Measurements from ENCODE around the gene FBXW7.
A peak's percentile ranks its signal among the peaks of the same experiment; 100 is the strongest.

Gene FBXW7

DNA sequence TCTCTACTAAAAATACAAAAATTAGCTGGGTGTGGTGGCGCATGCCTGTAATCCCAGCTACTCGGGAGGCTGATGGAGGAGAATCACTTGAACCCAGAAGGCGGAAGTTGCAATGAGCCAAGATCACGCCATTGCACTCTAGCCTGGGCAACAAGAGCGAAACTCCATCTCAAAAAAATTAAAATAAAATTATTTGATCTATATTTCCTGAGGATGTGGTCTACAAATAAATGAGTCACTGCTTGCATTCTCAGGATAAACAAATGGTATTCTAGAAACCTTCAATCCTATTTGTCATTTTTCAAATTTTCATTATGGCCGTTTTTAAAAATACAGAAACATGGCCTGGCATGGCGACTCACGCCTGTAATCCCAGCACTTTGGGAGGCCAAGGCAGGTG, 8.6 kb upstream of the FBXW7 start:
- peak; percentile 19 for DNase-seq (ENCODE audit: low read depth)

DNA sequence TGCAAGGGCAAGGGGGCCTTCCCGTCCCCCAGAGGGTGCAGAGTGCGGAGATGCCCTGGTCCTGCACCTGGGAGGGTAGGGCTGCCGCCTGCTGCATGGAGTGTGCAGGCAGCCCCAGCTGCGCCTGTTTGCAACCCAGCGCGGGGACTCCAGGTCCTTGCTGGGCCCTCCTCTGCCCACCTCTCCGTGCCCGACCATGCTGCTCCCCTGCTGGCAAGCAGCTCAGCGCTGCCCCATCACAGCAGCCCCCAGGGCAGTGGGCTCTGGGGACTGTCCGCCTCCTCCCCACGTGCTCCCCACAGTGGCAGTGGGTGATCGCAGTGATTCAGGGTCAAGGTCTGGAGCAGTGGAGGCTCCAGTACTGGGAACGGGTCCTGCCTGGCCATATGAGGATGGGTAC, 5.0 kb upstream of the FBXW7 start:
- DNase-seq (ENCODE audit: low read depth) = no peak

DNA sequence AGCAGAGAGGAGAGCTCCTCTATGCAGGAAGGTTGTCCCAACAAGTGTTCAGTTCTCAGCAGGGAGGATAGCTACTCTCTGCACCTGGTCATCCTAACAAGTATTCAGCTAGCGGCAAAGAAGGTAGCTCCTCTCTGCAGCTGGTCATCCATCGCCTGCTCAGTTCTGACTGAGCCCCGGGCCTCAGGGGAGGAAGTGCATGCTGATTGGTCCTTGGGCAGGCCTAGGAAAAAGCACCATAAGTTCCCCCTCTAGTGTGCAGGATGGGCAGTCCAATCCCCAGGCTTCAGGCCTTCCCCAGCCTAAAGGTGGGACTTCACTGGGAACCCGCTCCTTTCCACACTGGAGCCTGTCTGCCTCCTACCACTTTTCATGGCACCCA, 4.4 kb upstream of the FBXW7 start:
- DNase-seq (ENCODE audit: low read depth) = peak; percentile 29

DNA sequence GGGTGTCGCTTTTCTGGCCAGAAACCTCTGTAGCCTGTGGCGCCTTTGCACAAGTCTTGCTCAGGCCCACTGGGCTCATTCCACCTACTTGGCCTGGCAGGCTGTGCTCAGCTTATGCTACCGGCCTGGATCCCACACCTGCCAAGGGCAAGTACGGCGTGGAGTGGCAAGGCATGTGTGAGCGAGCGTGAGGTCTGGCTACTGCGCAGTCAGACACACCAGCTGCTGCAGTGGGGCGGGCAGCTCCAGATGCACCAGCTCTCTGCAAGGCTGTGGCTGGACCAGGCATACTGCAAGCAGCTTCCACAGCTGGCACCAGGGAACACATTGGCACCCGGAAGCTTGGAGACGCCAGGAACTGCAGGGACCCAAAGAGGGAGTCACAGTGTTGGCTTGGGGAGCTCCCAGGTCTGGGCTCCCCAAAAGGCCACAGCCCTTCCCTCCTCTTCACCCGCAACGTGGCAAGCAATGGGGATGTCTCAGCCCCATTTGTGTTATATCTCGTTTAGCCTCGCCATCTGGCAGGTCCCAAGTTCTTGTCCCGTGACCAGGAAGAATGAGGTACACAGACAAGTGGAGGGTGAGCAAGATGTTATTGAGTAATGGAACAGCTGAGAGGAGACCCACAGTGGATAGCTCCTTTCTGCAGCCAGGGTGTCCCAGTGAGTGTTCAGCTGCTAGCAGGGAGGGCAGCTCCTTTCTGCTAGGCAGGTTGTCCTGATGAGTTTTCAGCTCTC, 3.8 kb upstream of the FBXW7 start:
- no peak for DNase-seq (ENCODE audit: low read depth)

DNA sequence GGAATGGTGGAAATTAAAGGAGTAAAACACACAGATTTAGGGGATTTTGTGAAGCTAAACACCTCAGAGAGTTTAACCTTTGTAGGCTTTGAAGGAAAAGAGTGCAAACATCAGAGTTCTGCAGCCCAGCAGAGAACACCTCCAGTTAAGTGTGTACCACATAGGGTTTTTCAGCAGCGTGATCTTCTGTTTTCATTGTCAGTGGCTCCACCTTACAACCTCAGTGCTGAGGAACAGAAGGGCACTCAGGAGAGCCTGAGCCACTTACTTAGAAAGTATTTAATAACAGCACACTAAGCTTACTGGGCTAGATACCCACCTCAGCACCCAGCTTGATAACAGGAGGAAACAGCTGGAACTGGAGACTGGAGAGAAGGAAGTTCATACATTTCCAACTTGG, 2.0 kb upstream of the FBXW7 start:
- no peak for DNase-seq (ENCODE audit: low read depth)

DNA sequence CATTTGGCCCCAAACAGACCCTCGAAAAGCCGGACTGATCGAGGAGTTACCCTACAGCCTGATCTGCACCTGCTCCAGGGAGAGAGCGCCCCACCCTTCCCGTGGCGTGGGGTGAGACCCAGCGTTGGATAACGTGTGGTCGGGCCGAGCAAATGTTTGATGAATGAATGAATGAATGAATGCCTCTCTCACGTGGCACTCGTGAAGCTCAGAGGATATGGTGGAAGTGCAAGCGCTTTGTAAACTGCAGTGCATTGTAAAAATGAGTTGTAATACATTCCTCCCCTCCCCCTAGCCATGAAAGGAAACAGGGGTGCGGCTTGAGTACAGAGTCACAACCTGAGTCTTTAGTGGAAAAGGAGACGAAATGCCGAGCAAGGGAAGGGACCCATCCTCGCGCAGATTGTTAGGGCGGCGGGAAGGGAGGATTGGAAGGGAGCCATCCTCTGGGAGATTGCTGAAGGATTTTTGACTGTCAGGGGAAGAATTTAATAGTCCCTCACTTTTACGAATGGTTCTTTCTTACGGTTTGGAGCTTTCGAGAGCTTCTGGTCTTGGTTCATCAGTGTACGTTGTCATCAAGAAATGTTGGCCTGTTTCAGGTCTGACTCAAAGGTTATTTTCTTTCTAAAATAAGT, 772 bp upstream of the FBXW7 start:
- peak; percentile 69 for DNase-seq (ENCODE audit: low read depth)

DNA sequence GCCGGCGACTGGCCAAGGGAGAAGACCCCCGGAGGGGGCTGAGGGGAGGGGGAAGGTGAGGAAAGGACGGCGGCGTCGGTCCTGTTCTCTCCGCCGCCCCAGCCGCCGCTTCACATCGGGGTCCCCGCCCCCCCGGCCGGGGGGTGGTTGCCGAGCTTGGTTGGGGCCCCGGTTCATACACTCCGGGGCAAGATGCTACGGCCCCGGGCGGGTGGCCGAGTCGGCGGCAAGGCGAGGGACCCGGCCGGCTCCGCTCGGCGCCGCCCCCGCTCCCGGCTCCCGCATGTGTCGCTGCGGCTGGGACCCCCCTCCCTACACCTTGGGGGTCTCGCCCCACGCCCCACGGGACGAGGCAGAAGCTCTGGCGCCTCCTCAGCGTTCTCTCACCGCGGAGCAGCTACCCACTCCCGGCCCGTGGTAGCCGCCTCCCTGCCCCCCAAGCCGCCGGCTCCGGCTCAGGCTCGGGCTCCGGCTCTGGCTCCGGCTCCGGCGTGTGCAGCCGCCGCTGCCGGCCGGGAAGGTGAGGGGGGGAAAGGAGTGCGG, 461 bp downstream of the FBXW7 start:
- DNase-seq (ENCODE audit: low read depth) = peak; percentile 13

DNA sequence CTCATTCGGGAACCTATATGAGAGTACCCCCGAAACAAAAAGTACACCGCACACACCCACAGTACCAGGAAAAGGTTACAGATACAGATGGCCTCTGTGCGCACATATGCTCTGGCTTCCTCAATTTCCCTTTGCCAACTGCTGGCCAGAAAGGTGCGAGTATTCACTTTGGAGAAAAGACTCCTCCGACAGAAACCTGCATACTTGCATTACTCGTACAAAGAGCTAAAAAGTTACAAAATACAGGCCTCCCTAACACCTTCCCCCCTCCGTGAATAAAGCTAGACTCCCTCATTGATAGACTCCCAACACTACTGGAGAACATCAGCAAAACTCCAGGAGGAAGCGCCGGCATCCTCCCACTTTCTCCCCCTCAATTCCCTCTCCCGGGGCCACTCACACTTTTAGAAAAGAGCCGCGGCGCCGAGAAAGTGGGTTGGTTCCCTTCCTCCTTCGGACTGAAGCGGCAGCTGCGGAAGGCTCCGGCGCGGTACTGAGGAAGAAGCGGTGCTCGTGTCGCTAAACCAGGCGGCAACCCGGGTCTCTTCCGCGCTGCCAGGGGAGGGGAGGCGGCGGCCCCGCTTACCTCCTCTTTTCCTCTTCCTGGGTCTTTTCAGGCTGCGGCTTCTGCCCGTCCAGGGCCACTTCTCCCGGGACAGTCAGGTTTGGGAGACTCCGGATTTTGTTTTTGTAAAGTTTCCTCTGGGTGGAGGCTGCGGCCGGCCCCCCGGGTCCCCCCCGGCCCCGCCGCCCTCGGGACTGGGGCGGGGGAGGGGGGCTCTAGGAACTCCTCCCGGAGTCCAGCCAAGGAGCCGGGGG, 1.1 kb downstream of the FBXW7 start:
- peak; percentile 53 for DNase-seq (ENCODE audit: low read depth)

DNA sequence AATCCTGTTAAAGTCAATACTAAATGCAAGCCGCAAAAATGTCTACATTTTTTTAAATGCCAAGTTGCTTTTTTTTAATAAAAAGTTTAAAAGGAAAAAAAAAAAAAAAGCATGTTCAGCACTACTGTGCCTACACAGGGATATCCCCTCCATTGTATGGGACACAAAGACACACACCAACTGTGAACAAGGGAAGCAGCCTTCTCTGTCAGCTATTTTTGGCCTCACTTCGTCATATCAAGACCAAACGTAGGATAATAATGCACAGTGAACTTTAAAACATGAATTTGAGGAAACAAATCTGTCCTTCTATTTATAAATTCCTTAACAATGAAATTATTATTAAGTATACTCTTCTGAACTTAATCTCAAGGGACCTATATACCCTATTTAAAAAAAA, 4.4 kb downstream of the FBXW7 start:
- DNase-seq (ENCODE audit: low read depth) = no peak

DNA sequence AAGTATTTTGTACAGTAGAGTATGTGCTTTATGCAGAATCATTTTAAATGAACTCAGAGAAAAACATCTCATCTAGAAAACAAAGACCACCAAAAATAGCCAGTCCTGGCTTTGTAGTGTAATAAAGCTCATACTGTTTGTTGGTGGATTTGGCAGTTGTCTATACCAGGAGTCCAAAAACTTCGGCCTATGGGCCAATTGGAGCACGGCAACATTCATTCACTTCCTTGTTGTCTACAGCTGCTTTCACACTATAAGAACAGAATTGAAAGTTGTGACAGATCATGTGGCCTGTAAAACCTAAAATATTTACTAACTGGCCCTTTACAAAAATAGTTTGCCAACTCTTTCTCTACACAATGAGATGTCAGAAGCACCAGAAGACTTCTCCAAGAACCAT, 5.3 kb downstream of the FBXW7 start:
- no peak for DNase-seq (ENCODE audit: low read depth)

DNA sequence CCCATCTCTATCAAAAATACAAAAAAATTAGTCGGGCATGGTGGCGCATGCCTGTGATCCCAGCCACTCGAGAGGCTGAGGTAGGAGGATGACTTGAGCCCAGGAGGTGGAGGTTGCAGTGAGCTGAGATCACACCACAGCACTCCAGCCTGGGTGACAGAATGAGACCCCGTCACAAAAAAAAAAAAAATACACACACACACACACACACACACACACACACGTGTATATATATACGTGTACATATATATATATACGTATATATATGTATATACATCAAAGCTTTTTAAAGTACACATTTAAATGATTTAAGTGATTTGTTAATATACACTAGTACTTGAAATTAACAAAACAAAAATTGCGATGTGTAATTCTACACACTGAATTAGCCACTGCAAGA, 6.0 kb downstream of the FBXW7 start:
- DNase-seq (ENCODE audit: low read depth) = no peak

DNA sequence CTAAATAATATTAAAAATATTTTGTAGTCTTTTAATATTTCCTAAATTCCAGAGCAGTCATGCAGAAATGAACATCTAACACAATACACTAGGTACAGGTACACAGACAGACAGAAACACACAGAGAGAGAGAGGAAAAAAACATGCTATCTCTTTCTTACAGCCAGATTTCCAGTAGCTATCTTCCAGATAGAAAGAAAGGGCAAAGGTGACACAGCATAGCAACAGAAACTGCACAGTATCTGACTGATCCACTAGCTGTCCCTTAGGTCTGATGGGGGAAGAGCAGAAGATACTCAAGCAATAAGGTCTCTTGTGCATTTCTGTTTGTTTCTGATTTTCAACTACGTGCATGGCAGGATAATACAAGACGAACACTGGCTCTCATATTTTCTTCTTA, 7.8 kb downstream of the FBXW7 start:
- no peak for DNase-seq (ENCODE audit: low read depth)

DNA sequence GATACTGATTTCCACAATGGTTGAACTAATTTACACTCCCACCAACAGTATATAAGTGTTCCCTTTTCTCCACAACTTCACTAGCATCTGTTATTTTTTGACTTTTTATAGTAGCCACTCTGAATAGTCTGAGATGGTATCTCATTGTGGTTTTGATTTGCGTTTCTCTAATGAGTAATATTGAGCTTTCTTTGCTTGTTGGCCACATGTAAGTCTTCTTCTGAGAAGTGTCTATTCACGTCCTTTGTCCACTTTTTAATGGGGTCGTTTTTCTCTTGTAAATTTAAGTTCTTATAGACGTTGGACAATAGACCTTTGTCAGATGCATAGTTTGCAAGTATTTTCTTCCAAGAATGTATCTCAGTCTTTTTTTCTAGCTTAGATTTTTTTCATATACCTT, 10.0 kb downstream of the FBXW7 start:
- peak; percentile 34 for DNase-seq (ENCODE audit: low read depth)

DNA sequence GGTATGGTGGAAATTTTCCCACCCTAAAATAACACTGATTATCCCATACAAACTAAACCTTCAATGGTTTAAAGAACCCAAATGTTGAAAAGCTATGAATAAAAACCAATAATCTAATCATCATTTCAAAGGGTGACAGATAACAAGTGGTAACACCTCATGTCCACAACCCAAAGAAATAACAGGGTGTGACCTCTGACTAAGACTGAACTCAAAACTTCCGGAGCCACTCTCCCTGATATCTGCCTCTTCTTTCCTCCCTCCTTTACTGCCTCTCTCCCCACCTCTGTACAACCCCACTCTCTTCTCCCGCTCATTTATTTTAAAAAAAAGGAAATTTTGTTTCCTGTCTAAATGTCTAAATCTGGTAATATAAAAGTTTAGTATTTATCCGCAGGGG, 11.5 kb downstream of the FBXW7 start:
- DNase-seq (ENCODE audit: low read depth) = no peak

DNA sequence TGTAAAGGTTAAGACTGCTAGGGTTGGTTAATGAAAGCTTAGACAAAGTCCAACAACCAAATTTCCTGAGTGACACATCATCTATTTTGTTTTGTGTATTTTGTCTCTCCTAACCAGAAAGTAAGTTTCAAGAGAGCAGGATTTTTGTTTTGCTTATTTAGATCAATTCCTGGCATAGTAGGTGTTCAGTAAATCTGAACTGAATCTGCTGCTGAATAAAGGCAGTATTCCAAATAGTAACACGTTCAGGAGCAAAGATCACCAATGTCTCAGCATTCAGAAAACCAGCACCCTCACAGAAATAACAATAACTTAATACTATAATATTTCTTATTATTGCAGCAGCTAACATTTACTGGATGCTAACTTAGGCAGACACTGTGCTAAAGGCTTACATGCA, 12.2 kb downstream of the FBXW7 start:
- DNase-seq (ENCODE audit: low read depth) = no peak

DNA sequence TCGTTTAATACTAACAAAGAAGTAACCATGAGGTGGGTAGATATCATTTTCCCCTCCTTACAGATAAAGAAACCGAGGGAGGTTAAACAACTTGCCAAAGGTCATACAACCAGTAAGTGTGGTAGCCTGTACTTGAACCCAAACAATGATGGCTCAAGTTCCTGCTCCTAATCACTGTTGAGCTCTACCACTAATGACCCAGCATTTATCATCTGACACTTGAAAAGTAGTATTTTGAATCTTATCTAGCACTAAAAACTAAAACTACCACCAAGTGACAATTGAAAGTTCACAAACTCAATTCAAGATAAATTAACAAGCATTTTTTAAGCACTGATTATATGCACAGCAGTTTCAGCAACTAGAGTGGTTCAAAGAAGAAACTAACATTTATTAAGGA, 13.1 kb downstream of the FBXW7 start:
- no peak for DNase-seq (ENCODE audit: low read depth)

DNA sequence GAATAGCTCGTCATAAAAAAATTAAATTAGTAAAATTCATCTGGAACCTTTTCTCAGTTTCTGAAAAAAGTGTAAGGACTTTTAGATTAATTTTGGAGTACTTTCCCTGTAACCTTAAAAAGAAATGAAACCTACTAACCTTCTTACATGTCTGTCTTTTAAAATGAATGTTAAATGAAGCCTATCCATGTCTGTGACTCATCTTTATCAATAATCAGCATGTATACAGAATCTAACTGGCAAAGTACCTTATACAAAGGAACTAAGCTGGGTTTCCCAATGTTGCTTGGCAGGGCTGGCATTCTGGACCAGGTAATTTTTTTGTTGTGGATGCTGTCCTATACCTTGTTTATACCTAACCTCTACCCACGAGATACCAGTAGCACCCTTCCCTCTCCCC, 13.6 kb downstream of the FBXW7 start:
- no peak for DNase-seq (ENCODE audit: low read depth)

DNA sequence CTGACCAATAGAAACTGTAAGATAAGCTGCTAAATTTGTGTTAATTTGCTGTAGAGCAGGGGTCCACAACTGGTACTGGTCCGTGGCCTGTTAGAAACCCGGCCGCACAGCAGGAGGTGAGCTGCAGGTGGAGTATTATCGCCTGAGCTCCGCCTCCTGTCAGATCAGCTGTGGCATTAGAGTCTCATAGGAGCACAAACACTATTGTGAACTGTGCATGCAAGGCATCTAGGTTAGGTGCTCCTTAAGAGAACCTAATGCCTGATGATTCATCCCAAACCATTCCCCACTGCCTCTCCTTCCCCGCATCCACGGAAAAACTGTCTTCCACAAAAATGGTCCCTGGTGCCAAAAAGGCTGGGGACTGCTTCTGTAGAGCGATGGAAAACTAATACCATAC, 19.7 kb downstream of the FBXW7 start:
- peak; percentile 26 for DNase-seq (ENCODE audit: low read depth)

DNA sequence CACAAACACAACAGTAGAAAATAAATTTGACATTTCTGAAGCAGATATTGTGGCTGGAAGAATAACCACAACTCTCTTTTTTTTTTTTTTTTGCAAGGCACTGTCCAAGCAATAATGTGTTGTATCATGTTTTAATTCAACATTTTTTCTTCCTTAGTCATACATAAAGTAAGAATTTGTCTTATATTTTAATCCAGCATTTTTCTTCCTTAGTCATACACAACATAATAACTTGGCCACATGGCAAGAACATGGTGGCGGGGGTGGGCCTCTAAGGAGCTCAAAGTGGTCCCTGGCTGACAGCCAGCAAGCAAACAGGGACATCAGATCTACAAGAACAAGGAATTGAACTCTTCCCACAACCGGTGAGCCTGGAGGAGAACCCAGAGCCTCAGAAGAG, 20.2 kb downstream of the FBXW7 start:
- peak; percentile 88 for DNase-seq (ENCODE audit: low read depth)

DNA sequence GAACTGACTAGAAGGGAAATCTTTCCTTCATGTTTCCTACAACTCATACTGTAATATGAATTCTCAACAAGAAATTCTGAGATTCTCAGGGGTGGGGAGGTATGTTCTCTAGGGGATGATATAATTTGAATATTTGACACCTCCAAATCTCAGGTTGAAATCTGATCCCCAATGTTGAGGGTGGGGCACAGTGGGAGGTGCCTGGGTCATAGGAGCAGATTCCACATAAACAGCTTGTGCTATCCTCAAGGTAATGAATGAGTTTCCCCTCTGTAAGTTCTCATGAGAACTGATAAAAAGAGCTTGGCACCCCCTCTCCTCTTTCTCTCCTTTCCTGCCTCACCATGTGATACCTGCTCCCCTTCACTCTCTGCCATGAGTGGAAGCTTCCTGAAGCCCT, 21.5 kb downstream of the FBXW7 start:
- DNase-seq (ENCODE audit: low read depth) = no peak

DNA sequence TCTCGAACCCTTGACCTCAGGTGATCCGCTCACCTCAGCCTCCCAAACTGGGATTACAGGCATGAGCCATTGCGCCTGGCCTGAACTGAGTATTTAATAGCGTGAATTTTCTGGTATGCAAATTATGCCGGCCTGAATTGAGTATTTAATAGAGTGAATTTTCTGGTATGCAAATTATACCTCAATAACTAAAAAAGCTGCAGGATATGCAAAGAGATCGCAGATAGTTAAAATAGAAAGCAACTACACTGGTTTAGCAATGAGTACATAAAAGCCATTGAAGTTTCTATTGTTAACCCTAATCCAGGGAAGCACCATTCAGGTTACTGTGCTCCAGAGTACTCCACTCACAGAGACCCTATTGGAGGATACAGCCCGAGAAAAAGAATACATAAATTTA, 22.8 kb downstream of the FBXW7 start:
- DNase-seq (ENCODE audit: low read depth) = no peak

DNA sequence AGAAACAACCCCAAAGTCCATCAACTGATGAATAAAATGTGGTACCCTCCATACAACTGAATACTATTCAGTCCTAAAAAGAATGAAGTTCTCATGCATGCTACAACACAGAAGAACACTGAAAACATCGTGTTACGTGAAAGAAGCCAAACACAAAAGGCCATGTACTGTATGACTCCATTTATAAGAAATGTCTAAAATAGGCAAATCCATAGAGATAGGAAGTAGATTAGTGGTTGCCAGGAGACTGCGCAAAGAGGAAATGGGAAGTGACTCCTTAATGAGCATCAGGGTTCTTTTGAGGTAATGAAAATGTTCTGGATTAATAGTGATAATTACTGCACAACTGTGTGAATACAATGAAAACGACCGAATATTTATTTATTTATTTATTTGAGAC, 23.4 kb downstream of the FBXW7 start:
- DNase-seq (ENCODE audit: low read depth) = no peak

Measured in ELR (cell line).